Kidney (tissue), 14 donors: Measurements from ENCODE around the gene ATP1A3. TPM values are rescaled to one million over a fixed set of nuclear protein-coding genes. Genes with fewer than 3 reads are reported as not detected.

Experiments used
- DNase-seq, 5 donors: peaks; one replicate each; pipeline ENCODE4 v3.0.0-alpha.2; 2013 to 2020
- FAIRE-seq: peaks from 2 replicates; lab custom pipeline; 2012; peaks lifted over from hg19 to GRCh38; lab: Jason Lieb, UNC
- H3K27ac ChIP-seq, 2 donors: one replicate each; pipeline ENCODE4 v1.7.0; 2013; ENCODE audit warnings: low read depth in 2 of 2, low read length in 2 of 2, inconsistent platforms in 1 of 2
- H3K27me3 ChIP-seq: one replicate; pipeline ENCODE4 v1.7.1; 2013; ENCODE audit warnings: low read length, inconsistent platforms; ENCODE audit not compliant: control insufficient read depth, insufficient read depth
- H3K36me3 ChIP-seq, 3 donors: one replicate each; pipeline versions ENCODE4 v1.7.0 to v1.7.1; 2013; ENCODE audit warnings: low read length in 3 of 3, control low read depth in 1 of 3, inconsistent platforms in 1 of 3; ENCODE audit not compliant: insufficient read depth in 3 of 3, control insufficient read depth in 2 of 3
- H3K4me1 ChIP-seq, 3 donors: one replicate each; pipeline versions ENCODE4 v1.7.0 to v1.7.1; 2013; ENCODE audit warnings: low read length in 3 of 3, inconsistent platforms in 1 of 3, low read depth in 1 of 3; ENCODE audit not compliant: control insufficient read depth in 2 of 3, insufficient read depth in 2 of 3
- H3K4me3 ChIP-seq, 3 donors: one replicate each; pipeline versions ENCODE4 v1.7.0 to v1.8.1; 2013; ENCODE audit warnings: low read length in 3 of 3, control low read depth in 1 of 3, inconsistent platforms in 1 of 3
- H3K9ac ChIP-seq, 3 donors: one replicate each; pipeline versions ENCODE4 v1.7.0 to v1.7.1; 2013; ENCODE audit warnings: low read length in 3 of 3, control low read depth in 1 of 3, inconsistent platforms in 1 of 3
- H3K9me3 ChIP-seq, 3 donors: one replicate each; pipeline versions ENCODE4 v1.7.0 to v1.7.1; 2013; ENCODE audit warnings: low read length in 3 of 3, control low read depth in 1 of 3, inconsistent platforms in 1 of 3; ENCODE audit not compliant: control insufficient read depth in 2 of 3, insufficient read depth in 1 of 3
- CTCF ChIP-seq: IDR thresholded peaks from 3 replicates; pipeline ENCODE4 v1.5.1; 2012; ENCODE audit warnings: mild to moderate bottlenecking, moderate library complexity, borderline replicate concordance; ENCODE audit not compliant: insufficient read depth; ENCODE audit errors: extremely low read depth
- intact Hi-C: fragments of 100-400 bp; cut with DNase I; formaldehyde crosslinking; loops from one replicate; pipeline ENCODE4 v1.11.1; 2022
- polyA plus RNA-seq: library from polyadenylated mRNA; stranded (reverse); fragments of 350-450 nt; fragmentation: Illumina TruSeq; extraction: RNeasy Lipid Tissue Mini Kit (QIAGEN cat#74804); gene quantifications from one replicate; pipeline ENCODE4 v1.2.3, GENCODE V29; 2014; ENCODE audit warnings: low read depth, low replicate concordance; ENCODE audit not compliant: insufficient read depth
- total RNA-seq: library from RNA; stranded (reverse); fragmentation: NEBNext Ultra II Directional; extraction: Animal tissue kit (Norgen Biotek cat#: 25700); gene quantifications from one replicate; pipeline ENCODE4 v1.2.1, GENCODE V29; 2021
- donor health status: control.
- donor health status: control.
- donor health status: control.
- donor health status: control.
- donor health status: control.
- donor health status: DM: yes; HTN: yes; CAD: no.
- donor health status: Normal renal cell carcinoma (clear cell type).

Gene ATP1A3
- total and polyA plus RNA-seq, 2 donors from 2014 or later: not detected

- H3K27ac ChIP-seq: no peak overlapping the region
- DNase-seq (peak in 1 of 5 donors; percentile 68), FAIRE-seq (no peak)
- H3K9ac ChIP-seq: no peak overlapping the region
- H3K4me3 ChIP-seq: no peak overlapping the region
- intact Hi-C loops: no loop called here
- TF ChIP-seq CTCF: no peak
- peaks cover 68% of the 10 kb centered on the region for H3K27me3 ChIP-seq
- no peaks in the 10 kb centered on the region for H3K9me3 ChIP-seq
- peaks cover 0 to 6% (median 4%) of the 10 kb centered on the region in 3 donors for H3K4me1 ChIP-seq
- H3K36me3 ChIP-seq: no peaks in the 10 kb centered on the region
These were observed 61.2 kb downstream of the ATP1A3 start for GRCh38 chr19:41932720-41933332.

DNA sequence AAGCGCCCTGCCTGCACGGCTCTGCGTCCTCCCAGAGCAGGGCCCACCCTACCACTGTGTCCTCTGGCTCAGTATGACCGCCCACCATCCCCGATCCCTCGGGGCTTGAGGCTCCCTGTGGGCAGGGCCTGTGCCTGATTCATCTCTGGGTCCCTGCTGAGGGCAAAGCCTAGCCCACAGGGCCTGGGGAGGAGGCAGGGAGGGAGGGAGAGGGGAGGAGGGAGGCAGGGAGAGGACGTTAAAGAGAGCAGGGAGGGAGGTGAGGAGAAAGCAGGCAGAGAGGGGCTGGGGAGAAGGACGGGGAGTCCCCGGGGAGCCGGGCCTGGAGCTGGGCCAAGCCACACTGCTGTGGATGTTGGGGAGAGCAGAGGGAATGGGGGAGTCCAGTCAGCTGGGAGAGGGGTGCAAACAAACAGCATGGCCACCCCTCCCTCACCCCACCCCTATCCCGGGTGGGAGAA is 61.7 kb downstream of the ATP1A3 start:
- FAIRE-seq (no peak), DNase-seq (peak in 1 of 5 donors; percentile 69)
- Histone ChIP-seq H3K36me3 (no peaks in the 10 kb centered on the region), H3K4me3 (no peak overlapping the region), H3K27ac (no peak overlapping the region), H3K9ac (no peak overlapping the region), H3K4me1 (peaks cover 0 to 6% (median 4%) of the 10 kb centered on the region in 3 donors), H3K9me3 (no peaks in the 10 kb centered on the region), H3K27me3 (peaks cover 70% of the 10 kb centered on the region)
- no peak for TF ChIP-seq CTCF
- intact Hi-C loops: no loop called here

GRCh38 chr19:41930926-41931592 is 63.0 kb downstream of the ATP1A3 start:
- no peaks in the 10 kb centered on the region for H3K9me3 ChIP-seq
- DNase-seq (no peak), FAIRE-seq (no peak)
- H3K27ac ChIP-seq: no peak overlapping the region
- H3K27me3 ChIP-seq: peaks cover 72% of the 10 kb centered on the region
- intact Hi-C loops: no loop called here
- H3K36me3 ChIP-seq: no peaks in the 10 kb centered on the region
- no peak overlapping the region for H3K4me3 ChIP-seq
- H3K9ac ChIP-seq: no peak overlapping the region
- H3K4me1 ChIP-seq: peaks cover 0 to 6% (median 4%) of the 10 kb centered on the region in 3 donors
- TF ChIP-seq CTCF: no peak
